Activated CD8-positive, alpha-beta memory T cell treated with anti-CD3 and anti-CD28 coated beads, Interleukin-2, amount 50 U/mL, for 1 hour (primary cell): ENCODE measurements around the gene SLC8B1.

Experiments
- DNase-seq: peaks from one replicate; pipeline ENCODE4 v3.0.0-alpha.2; 2020; ENCODE audit errors: extremely low read depth

SLC8B1 gene

DNA sequence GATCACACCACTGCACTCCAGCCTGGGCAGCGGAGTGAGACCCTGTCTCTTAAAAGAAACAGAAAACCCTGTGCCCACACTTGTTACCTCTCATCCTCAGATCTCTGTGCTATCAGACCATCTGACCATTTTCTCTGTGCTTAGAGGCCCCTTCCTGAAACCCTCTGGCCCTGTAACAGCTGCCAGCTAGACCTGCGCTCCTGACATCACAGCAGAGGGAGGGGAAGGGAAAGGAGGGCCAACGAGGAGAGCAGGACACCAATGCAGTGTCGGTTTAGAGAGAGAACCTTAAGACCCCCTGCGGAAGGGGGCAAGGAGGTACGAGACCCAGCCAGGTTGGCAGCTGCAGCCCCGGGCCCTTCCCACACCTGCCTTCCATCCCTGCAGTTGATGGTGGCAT, 42.4 kb downstream of the SLC8B1 start:
- no peak for DNase-seq

DNA sequence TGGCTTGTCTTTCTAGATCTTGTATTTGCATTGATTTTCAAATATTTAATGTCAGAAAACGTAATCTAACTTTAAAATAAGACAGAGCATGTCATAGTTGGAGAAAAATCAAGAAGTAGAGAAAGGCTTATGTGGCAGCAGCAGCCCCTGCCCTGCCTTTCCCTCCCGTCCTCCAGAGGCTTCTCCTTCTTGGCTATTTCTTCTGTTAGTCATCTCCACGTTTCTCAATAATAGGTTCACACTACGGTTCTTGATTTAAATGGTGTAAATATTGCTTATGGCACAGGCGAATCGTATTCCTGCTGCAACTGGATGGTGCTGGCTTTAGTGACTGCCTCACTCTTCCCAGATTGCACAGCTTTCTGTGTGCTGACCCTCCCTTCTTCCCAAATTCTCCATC, 42.8 kb downstream of the SLC8B1 start:
- DNase-seq, result no peak

DNA sequence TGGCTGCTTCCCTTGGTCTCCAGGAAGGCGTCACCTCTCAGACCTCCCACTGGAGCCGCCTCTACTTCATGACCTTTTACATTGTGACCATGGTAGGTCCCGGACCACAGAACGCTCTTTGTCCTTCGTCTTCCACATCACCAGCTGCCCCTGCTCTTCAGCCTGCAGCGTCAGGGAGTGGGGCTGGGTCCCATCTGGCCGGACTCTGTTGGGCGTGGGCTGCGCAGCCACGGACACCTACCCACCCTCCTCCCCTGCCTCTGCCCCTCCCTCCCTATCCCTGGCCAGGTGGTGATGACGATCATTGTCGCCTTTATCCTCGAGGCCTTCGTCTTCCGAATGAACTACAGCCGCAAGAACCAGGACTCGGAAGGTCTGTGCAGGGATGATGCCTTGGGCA, 43.3 kb downstream of the SLC8B1 start:
- DNase-seq, result no peak

DNA sequence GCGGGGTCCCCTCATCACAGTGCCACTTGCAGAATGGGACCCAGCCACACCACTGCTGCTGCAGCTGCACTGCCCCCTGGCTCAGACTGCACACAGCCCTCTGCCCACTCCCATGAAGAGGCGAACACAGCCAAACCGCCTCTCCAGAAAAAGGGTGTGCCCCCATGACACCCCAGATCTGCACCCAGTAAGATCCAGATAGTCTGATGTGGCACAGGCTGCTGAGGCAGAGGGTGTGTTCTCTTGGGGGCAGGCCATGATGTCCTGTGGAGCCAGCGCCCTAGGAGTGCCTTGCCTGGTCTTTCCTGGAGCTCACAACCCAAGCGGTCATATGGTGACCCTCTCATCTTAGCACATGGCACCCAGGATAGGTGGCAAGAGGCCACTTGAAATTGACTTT, 44.4 kb downstream of the SLC8B1 start:
- no peak for DNase-seq

DNA sequence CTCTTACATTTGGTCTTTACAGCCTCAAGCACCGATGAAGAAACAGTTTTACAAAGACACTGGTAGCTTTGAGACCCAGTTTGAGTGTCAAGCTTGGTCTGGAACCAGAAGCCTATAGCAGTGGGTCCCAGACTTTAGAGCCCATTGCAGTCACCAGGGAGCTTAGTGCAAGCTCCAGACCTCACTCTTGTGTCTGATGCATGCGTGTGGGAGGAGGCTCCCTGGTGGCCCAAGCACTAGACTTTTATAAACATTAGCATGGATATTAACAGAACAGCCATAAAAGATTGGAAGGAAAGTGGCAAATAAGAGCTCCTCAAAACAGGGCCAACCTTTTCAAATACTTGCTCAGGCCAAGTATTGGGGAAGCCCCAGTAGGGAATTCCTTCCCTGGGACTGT, 45.5 kb downstream of the SLC8B1 start:
- DNase-seq, result no peak

DNA sequence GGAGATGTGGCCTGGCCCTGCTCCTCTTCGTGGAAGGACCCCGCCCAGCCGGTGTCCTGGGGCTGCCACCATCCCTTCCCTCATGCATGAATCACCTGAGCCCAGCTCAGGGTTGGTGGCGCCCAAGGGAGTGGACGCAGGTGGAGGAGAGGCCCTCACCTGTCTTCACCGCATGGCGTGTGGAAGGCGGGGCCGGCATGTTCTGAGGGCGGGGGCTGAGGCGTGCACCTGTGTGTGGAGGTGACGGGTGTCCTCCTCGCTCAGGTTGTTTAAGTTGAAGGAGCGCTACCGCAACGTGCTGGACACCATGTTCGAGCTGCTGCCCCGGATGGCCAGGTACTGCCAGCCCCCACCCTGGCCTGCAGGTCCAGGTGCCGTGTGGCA, 47.0 kb downstream of the SLC8B1 start:
- no peak for DNase-seq

DNA sequence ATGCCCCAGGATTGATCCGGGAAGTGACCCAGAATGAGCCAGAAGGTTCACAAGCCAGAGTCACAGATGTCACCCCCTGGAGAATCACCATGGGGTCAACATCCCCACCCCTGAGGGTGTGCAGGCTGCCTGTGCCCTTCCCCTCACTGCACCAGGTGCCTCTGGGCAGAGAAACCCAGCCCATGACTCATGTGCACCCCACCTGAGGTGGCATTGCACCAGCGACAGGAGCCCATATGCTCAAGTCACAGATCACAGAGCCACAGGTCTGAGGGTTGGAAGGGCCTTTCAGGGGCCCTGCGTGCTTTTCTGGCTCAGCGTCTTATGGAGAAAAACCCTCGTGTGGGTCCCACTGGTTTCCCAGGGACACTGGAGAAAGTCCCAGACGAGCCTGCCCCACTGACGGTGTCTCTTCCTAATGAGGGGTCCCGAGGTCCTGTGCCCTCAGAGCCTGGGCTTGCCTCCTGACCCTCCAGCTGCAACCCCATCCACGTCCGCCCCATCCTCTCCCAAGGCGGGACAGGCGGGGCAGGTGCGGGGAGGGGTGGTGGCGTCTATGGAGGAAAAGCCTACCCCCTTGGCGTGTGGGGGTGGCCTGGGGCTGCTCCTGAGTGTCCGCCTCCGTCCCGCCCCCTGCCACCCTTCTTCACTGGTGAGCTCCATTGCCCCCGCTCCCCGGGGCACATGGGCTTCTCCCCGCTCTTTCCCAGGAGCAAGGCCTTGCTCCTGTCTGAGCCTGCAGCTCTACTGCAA, 47.6 kb downstream of the SLC8B1 start:
- DNase-seq, result no peak

DNA sequence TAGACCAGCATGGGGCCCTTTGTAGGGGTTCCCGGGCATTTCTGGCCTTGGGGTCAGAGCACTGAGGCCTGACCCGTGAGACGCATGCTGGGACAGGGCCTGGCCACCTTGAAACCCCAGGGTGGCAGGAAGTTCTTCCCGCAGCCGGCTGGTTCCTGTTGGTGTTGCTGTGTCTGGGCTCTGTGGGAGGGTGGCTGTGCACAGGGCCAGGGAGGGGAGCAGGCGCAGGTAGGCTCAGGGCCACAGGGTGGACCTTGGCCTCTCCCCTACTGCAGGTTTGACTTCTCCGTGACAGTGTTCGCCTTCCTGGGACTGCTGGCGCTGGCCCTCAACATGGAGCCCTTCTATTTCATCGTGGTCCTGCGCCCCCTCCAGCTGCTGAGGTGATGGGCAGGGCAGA, 48.2 kb downstream of the SLC8B1 start:
- DNase-seq, result no peak

DNA sequence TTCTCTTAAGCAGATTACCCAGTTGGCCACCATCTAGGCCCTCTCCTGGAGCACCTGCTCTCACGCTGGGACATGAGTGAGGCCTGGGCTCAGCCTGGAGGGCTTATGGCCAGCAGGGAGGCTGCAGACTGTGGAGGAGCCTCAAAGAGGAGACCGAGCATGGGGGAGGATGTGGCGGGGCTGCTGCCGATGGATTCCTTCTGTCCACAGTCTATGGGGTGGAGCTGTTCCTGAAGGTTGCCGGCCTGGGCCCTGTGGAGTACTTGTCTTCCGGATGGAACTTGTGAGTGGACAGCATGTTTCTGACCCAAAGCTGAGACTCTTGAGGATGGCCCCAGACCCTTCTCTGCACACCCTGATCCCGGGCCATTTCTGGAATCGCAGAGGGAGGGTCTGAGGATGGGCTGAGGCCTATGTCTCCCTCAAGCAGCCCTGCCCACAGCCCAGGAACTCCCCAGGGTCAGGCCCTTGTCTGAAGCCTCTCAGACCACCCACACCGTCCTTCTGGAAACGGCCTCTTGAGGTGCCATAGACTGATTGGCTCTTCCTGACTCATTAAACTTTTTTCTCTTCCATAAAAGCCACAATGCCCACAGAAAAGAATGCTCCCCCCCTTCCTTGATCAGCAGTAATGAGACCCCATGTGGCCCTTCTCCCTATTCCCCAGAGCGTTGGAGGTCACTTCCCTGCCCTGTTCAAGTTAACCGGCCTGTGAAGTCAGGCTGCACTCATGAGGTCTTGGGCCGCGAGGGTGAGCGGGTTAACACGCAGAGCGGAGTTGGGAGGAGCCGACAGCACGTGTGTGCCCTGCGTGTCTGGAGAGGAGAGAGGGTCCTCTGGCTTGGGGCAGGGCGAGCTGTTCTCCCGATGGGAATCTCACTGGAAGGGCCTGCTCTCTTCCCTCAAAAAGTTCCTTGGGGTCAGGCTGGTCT, 49.0 kb downstream of the SLC8B1 start:
- no peak for DNase-seq

DNA sequence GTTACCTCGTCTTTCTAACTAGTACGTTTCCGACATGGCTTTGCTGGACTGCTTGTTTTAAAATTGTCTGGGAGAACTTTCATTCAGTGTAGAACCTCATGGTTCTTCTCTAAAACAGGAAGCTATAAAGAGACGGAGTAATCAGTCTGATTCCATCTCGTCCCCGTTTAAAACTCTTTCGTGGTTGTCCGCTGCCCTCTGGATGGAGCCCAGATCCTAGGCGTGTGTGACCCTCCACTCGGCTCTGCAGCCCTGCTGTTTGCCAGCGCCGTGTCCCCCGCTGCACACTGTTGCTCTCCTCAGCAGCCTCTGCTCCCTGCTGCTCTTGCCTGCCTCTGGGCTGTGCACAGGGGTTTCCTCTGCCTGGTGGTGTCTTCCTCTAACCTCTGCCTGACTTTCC, 50.2 kb downstream of the SLC8B1 start:
- no peak for DNase-seq

DNA sequence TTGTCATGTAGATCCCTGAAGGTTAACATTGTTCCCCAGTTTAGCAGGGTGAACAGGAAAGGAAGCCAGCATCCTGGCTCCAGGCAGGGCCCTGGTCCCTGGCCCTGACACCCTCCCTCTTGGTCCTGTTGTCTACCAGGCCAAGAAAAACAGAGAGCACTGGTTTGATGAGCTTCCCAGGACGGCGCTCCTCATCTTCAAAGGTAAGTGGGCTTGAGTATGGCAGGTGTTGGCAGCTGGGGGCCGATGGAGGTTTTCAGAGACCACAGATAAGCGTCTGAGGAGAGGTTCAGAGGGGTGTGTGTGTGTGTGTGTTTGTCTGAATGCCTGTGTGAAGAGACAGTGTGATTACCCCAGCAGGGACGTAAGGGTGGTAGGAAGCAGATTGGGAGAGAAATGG, 56.3 kb downstream of the SLC8B1 start:
- DNase-seq, result no peak

DNA sequence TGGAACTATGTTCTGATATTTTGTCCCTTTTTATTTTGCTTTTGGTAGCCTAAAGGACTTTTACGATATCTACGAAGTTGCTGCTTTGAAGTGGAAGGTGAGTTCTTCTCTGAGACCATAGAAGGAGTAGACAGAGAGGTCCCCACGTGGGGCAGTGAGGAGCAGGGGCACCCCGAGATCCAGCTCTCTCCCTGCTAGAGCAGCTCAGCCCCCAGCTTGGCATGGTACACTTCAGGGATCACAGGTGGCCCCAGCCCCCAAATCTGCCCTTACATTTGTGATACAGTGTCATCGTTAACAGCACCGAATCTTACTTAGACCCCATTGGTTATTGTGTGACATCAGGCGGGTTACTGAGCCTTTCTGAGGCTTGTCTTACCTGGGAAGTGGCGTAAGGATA, 56.8 kb downstream of the SLC8B1 start:
- DNase-seq, result no peak

DNA sequence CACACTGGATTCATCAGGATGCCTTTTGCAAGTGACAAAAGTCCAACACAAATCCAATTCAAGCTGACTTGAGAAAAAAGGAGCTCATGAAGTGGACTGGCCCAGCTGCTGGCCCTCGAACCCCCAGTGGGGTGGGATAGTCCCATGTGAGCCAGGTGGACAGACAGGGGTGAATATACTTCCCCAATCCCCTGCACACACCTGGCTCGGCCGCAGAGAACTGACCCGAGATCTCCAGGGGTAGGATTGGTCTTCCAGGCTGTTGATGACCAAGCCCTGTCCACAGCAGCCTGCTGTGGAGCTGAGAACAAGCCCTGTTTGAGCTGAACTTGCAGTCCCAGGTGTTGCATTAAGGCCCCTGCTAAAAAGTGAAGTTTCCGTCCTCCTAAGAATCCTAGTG, 57.4 kb downstream of the SLC8B1 start:
- no peak for DNase-seq

DNA sequence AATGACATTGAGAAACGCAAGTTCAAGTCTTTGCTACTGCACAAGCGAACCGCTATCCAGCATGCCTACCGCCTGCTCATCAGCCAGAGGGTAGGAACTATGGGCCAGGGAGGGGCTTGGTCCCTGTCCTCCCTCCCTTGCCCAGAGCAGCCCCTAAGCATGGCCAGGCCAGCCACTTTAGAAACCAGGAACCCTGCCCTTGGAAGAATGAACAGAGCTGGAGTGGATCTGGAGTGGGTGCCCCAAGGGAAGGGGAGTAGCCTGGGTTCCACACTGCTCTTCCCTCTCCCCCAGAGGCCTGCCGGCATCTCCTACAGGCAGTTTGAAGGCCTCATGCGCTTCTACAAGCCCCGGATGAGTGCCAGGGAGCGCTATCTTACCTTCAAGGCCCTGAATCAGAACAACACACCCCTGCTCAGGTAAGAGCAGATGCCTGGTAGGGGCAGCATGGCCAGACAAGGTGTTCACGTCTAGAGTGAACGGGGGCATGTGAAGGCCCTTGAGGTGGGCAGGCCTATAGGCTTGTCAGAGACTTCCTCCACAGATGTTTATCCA, 57.9 kb downstream of the SLC8B1 start:
- no peak for DNase-seq

DNA sequence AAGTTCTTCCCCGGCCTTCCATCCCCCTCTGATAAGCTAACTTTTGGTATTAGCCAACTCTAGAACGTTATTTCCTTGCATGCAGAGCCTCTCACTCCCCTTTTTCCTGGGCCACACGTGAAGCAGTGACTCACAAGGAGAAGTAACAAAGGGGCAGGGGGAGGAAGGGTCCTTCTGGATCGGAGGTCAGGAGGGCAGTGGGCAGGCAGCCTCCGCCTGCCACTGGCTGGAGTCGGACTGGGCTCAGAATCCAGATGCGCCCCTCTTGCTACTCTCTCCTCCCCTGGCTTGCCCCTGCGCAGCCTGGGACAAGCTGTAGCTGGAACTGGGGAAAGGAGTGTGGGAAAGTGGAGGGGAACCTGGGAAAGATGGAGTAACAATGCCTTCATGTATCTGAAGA, 58.6 kb downstream of the SLC8B1 start:
- DNase-seq, result no peak

DNA sequence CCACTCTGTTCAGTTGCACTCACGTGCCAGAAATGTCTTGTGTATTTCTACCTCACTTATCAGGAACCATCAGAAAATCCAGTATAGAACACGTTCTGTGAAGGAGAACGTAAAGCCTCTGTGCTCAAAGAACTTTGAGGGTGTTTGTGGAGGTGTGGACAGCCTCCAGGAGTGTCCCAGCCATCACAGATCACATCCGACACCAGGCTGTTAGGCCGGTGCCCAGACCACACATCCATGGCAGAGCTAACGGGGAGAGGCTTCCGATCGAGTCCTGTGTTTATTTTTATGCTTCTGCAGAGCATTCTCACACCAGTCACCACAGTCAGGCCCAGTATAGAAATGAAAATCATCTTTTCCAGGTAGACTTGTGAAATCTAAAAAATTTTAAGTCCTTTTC, 60.1 kb downstream of the SLC8B1 start:
- no peak for DNase-seq

DNA sequence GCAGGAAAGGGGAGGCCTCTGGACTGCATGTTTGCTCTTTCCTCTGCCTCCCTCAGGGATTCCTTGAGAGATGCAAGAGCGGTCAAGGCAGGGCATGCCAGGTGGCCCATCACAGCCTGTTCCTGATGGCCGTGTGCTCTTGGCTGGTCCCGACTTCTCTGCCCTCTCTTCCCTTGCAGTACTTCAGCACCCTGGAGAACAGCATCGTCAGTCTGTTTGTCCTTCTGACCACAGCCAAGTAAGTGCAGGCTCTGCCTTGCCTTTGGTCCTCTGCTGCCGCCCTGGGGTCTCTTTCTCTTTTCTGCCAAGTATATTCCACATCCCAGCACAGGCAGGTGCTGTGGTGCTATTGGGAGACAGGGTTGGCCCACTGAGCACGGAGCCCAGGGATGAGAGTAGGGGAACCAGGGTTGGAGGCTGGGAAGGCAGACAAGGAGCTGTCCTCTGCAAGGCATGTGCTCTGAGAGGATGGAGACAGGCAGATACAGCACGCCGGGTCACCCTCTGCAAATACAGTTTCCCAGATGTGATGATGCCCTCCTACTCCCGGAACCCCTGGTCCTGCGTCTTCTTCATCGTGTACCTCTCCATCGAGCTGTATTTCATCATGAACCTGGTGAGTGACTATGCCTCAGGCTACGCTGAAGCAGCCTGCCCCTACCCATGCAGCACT, 61.7 kb downstream of the SLC8B1 start:
- DNase-seq, result no peak

DNA sequence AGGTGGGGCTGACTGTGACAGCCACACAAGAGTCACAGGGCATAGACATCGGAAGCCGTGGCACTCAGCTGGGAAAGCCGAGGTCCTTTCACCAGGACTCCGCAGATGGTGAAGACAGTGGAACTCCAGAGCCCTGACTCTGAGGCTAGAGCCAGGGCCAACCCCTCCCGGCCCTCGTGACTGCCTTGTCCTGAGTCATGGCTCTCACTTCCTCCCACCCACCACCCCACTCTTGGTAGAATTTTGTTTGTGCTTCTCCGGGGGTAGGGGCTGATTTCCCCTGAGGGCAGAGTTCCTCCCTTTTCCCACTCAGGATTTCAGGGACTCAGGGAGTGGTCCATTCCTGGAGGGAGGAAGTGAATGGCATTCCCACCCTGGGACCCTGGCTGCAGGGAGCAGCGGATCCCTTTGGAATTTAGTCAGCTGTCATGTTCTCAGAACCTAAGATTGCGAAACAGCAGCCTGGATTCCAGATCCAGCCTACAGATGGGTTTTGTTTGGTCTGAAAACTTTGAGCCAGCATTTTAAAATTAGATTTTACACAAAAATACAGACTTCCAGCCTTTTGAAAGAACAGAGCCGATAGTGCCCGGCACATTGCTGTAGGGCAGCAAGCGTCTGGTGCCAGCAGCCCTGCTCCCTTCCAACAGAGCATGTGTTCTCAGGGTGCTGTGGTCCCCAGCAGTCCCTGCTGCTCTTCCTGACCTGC, 62.9 kb downstream of the SLC8B1 start:
- DNase-seq, result no peak

DNA sequence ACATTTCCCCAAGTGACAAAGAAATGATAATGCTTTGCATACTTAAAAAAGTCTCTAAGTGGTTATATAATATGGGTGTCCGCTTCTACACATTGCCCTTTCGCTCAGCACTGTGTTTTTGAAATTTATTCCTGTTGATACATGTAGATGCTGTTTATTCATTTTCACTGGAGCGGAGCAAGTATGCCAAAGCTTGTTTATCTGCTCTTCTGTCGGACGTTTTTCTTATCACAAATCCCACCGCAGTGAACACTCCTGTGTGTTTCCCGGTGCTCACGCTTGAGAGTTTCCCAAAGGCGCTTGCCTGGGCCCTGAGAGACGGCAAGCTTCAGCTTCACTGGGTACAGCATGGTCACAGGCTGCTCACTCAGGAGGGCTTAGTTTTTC, 63.5 kb downstream of the SLC8B1 start:
- DNase-seq, result no peak

DNA sequence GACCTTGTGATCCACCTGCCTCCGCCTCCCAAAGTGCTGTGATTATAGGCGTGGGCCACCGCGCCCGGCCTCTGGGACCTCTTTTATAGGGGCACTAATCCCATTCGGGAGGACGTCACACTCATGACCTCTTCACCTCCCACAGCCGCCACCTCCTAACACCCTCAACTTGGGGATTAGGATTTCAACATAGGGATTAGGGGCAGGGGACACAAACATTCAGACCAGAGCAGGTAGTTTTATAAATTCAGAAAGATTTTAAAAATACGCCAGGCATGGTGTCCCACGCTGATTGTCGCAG, 64.2 kb downstream of the SLC8B1 start:
- DNase-seq, result no peak

DNA sequence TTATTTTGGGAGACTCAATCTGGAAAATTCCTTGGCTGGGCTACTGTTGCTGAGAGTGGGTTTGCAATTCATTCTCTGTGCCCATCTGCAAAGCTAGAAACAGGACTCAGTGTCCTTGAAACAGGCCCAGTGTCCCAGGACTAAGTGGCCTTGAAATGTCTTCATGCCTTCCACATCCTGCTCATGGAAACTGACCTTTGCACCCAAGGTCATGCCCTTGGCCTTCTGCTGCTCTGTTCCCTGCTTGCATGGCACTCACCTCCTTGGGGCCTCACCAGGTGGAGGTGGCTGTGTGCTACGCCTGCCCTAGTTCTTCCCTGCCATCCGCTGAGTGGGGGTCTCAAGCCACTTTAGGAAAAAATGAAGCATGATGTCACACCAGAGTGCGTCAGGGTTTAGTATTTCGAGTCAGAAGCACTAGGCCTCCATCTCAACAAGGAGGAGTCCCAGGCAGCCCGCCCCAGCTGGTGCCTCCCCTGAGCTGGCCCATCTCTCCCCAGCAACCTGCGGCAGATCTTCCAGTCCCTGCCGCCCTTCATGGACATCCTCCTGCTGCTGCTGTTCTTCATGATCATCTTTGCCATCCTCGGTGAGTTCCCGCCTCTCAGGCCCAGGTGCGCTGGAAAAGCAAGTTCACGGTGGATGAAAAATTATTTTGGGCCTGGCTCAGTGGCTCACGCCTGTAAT, 65.5 kb downstream of the SLC8B1 start:
- DNase-seq, result no peak
